ENCODE data around the gene CXCL11.
"Not testable (repeated sequence)": the region's sequence is repeated elsewhere in the genome, so short reads cannot be mapped to it uniquely, and the experiment has no call there.

Gene CXCL11

GRCh38 chr4:76058302-76058701, 22.4 kb upstream of the CXCL11 start:
- TF ChIP-seq CTCF (conservative IDR thresholded peaks at IDR 0.05) = no peak
- peak overlapping the region; percentile 77 for H3K27ac ChIP-seq

- no peak for TF ChIP-seq CTCF (conservative IDR thresholded peaks at IDR 0.05)
- peak overlapping the region; percentile 89 for H3K27ac ChIP-seq
Observed at GRCh38 chr4:76055421-76055820, 19.6 kb upstream of the CXCL11 start.

GRCh38 chr4:76055016-76055415, 19.1 kb upstream of the CXCL11 start:
- TF ChIP-seq CTCF (conservative IDR thresholded peaks at IDR 0.05) = no peak
- H3K27ac ChIP-seq = peak overlapping the region; percentile 89

- TF ChIP-seq CTCF (conservative IDR thresholded peaks at IDR 0.05) = no peak
- H3K27ac ChIP-seq = peak overlapping the region; percentile 89
Observed at GRCh38 chr4:76053730-76054129, 17.9 kb upstream of the CXCL11 start.

- H3K27ac ChIP-seq = peak overlapping the region; percentile 89; the same call in 1 of the 2 replicates
Observed at GRCh38 chr4:76050560-76051050, 14.7 kb upstream of the CXCL11 start.

- H3K27ac ChIP-seq = not testable (repeated sequence)
Observed at GRCh38 chr4:76049860-76050416, 14.1 kb upstream of the CXCL11 start.

GRCh38 chr4:76044686-76045085, 8.8 kb upstream of the CXCL11 start:
- H3K27ac ChIP-seq = not testable (repeated sequence)

GRCh38 chr4:76043306-76043705, 7.4 kb upstream of the CXCL11 start:
- H3K27ac ChIP-seq = not testable (repeated sequence)

GRCh38 chr4:76042241-76042998, 6.5 kb upstream of the CXCL11 start:
- not testable (repeated sequence) for H3K27ac ChIP-seq

GRCh38 chr4:76036855-76037254, 985 bp upstream of the CXCL11 start:
- peak overlapping the region; percentile 78 for H3K27ac ChIP-seq
- TF ChIP-seq CTCF (conservative IDR thresholded peaks at IDR 0.05) = no peak
